DMS79 treated with DMSO at 0.1 percent for 48 hours (cell line): ENCODE data around the gene IRS2.
"Not testable (repeated sequence)": the region's sequence is repeated elsewhere in the genome, so short reads cannot be mapped to it uniquely, and the experiment has no call there.

Experiments
- DNase-seq: peaks from one replicate; lab custom pipeline; 2025; lab: John Stamatoyannopoulos, UW

IRS2 gene, protein sequence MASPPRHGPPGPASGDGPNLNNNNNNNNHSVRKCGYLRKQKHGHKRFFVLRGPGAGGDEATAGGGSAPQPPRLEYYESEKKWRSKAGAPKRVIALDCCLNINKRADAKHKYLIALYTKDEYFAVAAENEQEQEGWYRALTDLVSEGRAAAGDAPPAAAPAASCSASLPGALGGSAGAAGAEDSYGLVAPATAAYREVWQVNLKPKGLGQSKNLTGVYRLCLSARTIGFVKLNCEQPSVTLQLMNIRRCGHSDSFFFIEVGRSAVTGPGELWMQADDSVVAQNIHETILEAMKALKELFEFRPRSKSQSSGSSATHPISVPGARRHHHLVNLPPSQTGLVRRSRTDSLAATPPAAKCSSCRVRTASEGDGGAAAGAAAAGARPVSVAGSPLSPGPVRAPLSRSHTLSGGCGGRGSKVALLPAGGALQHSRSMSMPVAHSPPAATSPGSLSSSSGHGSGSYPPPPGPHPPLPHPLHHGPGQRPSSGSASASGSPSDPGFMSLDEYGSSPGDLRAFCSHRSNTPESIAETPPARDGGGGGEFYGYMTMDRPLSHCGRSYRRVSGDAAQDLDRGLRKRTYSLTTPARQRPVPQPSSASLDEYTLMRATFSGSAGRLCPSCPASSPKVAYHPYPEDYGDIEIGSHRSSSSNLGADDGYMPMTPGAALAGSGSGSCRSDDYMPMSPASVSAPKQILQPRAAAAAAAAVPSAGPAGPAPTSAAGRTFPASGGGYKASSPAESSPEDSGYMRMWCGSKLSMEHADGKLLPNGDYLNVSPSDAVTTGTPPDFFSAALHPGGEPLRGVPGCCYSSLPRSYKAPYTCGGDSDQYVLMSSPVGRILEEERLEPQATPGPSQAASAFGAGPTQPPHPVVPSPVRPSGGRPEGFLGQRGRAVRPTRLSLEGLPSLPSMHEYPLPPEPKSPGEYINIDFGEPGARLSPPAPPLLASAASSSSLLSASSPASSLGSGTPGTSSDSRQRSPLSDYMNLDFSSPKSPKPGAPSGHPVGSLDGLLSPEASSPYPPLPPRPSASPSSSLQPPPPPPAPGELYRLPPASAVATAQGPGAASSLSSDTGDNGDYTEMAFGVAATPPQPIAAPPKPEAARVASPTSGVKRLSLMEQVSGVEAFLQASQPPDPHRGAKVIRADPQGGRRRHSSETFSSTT (N-terminal part only)

GRCh38 chr13:109786457-109787134 is at the start of gene IRS2:
TSS of gene IRS2 (minus strand) at chr13:109786583. CDS start at chr13:109786053, 530 bp downstream.
- peak; percentile 99 for DNase-seq

- no peak for DNase-seq
Observed at GRCh38 chr13:109834973-109835720, 48.8 kb upstream of the IRS2 start.

DNA sequence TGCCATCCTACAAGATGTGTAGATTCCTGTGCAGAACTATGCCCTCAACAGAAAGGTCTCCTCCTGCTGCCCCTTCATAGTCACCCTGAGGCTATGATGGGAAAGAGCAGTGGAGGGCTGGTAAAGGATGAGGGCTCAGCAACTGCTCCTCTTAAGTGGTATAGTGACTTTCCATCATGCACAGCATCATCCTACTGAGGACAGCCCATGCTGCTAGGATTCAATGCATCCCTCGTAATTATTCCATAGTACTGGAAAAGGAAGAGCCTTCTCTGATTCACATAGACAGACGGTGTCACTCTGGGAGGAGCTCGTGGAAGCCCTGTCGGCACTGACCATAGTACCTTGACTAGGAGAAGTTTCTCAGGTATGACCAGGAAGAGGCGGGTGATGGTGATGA is 47.6 kb upstream of the IRS2 start:
- no peak for DNase-seq

GRCh38 chr13:109833071-109833470 is 46.7 kb upstream of the IRS2 start:
- DNase-seq = no peak

- DNase-seq = not testable (repeated sequence)
Observed at GRCh38 chr13:109828591-109829316, 42.4 kb upstream of the IRS2 start.

GRCh38 chr13:109823201-109823600 is 36.8 kb upstream of the IRS2 start:
- not testable (repeated sequence) for DNase-seq

DNA sequence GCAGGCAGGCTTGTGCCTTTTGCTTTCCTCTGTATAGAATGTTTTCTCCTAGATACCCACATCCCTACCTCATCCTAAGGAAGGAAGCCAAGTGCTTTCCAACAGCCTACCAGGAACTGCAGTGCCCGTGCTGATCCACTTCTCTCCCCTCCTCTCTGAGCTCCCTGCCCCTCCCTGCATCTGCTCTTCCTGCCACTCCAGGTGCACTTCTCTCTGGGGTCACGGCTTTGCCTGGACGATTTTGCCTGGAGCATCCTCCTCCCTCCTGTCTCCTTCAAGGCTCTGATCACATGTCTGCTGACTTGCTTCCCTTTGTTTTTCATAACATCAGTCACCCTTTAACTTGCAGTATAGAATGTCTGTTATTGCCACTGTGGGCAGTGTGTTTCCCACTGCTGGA is 34.7 kb upstream of the IRS2 start:
- peak; percentile 85 for DNase-seq

- DNase-seq = no peak
Observed at GRCh38 chr13:109819874-109820273, 33.5 kb upstream of the IRS2 start.

- DNase-seq = no peak
Observed at GRCh38 chr13:109818886-109819285, 32.5 kb upstream of the IRS2 start.

- peak; percentile 90 for DNase-seq
Observed at GRCh38 chr13:109817591-109818535, 31.5 kb upstream of the IRS2 start.

GRCh38 chr13:109816808-109817203 is 30.4 kb upstream of the IRS2 start:
- no peak for DNase-seq

DNA sequence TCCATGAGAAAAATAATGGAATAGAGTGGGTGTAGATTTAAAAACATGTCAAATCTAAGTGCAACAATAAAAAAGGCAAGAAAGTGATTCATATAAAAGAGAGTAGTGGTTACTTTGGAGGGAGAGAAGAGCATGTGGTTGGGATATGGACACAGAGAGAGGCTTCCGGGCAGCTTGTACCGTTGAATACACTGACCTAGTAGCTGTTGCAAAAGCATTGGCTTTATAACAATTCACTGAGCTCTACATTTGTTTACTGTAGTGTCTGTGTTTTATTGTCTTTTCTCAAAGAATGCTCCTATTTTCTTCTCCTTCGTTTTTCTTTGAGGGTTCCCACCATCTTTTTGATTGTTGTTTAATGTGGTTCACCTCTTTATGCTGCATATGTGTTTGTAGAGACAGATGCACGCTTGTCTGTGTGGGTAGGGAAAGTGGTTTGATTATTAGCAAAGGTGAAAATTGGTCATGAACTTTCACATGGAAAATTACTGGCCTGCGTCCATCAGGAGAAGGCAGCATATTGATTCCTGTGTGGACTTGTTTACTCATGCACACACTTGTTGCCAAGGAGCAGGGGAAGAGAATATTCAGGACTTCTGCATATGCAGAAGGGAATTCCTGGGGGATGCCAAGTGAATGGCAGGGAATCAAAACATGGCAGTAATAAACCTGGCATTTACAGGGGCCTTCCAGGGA is 29.9 kb upstream of the IRS2 start:
- peak; percentile 50 for DNase-seq

GRCh38 chr13:109815651-109816050 is 29.3 kb upstream of the IRS2 start:
- no peak for DNase-seq

- DNase-seq = no peak
Observed at GRCh38 chr13:109813663-109814062, 27.3 kb upstream of the IRS2 start.

- DNase-seq = no peak
Observed at GRCh38 chr13:109812382-109812781, 26.0 kb upstream of the IRS2 start.

- DNase-seq = no peak
Observed at GRCh38 chr13:109810761-109811510, 24.6 kb upstream of the IRS2 start.

- DNase-seq = no peak
Observed at GRCh38 chr13:109809216-109809932, 23.0 kb upstream of the IRS2 start.
